H1 (cell line): Measurements from ENCODE around the gene DACH2. TPM values are rescaled to one million over a fixed set of nuclear protein-coding genes. Genes with fewer than 3 reads are reported as not detected.

Experiments used
- CTCF ChIA-PET: fragments of 300-600 bp; sonication (Branson Sonifier 250); formaldehyde crosslinking; loops from one replicate; lab custom pipeline; 2021; ENCODE audit not compliant: partially characterized antibody; lab: Charles Lee
- POLR2A ChIA-PET: fragments of 300-600 bp; sonication (Branson Sonifier 250); formaldehyde crosslinking; loops from one replicate; lab custom pipeline; 2021; ENCODE audit warnings: inconsistent platforms; ENCODE audit not compliant: partially characterized antibody; lab: Charles Lee
- DNase-seq, 2 experiments: peaks; one replicate each; pipeline versions ENCODE4 v3.0.0 to v3.0.0-alpha.2; 2010 to 2022; ENCODE audit warnings: low spot score in 2 of 2, low read depth in 1 of 2, mixed read lengths in 1 of 2
- FAIRE-seq: peaks from 2 replicates; lab custom pipeline; 2011; peaks lifted over from hg19 to GRCh38; lab: Jason Lieb, UNC
- H2AFZ ChIP-seq: 2 replicates; pipeline ENCODE4 v1.8.1; 2012; ENCODE audit warnings: low read length, inconsistent platforms
- H2AK5ac ChIP-seq: 2 replicates; pipeline ENCODE4 v1.6.1; 2013; ENCODE audit warnings: low read depth, low read length
- H2BK120ac ChIP-seq: replicated peaks from 2 replicates; pipeline ENCODE3; 2013; ENCODE audit warnings: low read depth, low read length, inconsistent platforms
- H2BK12ac ChIP-seq: 2 replicates; pipeline ENCODE4 v1.6.1; 2013; ENCODE audit warnings: low read depth, low read length
- H2BK15ac ChIP-seq: 2 replicates; pipeline ENCODE4 v1.6.1; 2013; ENCODE audit warnings: low read length
- H2BK20ac ChIP-seq: 2 replicates; pipeline ENCODE4 v1.6.1; 2013; ENCODE audit warnings: low read length
- H2BK5ac ChIP-seq: 2 replicates; pipeline ENCODE4 v1.6.1; 2013; ENCODE audit warnings: low read depth, low read length
- H3K14ac ChIP-seq: 2 replicates; pipeline ENCODE4 v1.6.1; 2013; ENCODE audit warnings: inconsistent platforms; ENCODE audit not compliant: insufficient read length
- H3K18ac ChIP-seq: 2 replicates; pipeline ENCODE4 v1.6.1; 2013; ENCODE audit warnings: low read length; ENCODE audit errors: extremely low read depth
- H3K23ac ChIP-seq: 2 replicates; pipeline ENCODE4 v1.6.1; 2013; ENCODE audit warnings: inconsistent platforms; ENCODE audit not compliant: insufficient read length
- H3K23me2 ChIP-seq: 2 replicates; pipeline ENCODE4 v1.6.1; 2013; ENCODE audit warnings: low read depth, low read length
- H3K27ac ChIP-seq: 2 replicates; pipeline ENCODE4 v1.6.1; 2011; ENCODE audit warnings: low read depth, low read length, inconsistent platforms
- H3K27me3 ChIP-seq, 4 experiments: replicated peaks in 1 of 4; 1 replicate in 1 of 4; 2 replicates in 3 of 4; pipeline versions ENCODE4 v1.6.1 to v1.8.1; 2011 to 2013; ENCODE audit warnings: low read length in 3 of 4, mild to moderate bottlenecking in 3 of 4, inconsistent platforms in 2 of 4, mixed read lengths in 2 of 4, moderate library complexity in 1 of 4; ENCODE audit not compliant: control insufficient read depth in 3 of 4, insufficient read depth in 3 of 4; ENCODE audit errors: extremely low read depth in 1 of 4
- H3K36me3 ChIP-seq, 4 experiments: 2 replicates each; pipeline versions ENCODE4 v1.6.1 to v1.8.1; 2011 to 2013; ENCODE audit warnings: mild to moderate bottlenecking in 4 of 4, low read length in 3 of 4, moderate library complexity in 2 of 4, control low read depth in 1 of 4, inconsistent platforms in 1 of 4; ENCODE audit not compliant: insufficient read depth in 4 of 4, control insufficient read depth in 2 of 4
- H3K4ac ChIP-seq: replicated peaks from 2 replicates; pipeline ENCODE3; 2013; ENCODE audit warnings: low read length, low read depth, mixed read lengths, inconsistent platforms; ENCODE audit not compliant: insufficient read length
- H3K4me1 ChIP-seq, 4 experiments: replicated peaks in 1 of 4; 1 replicate in 1 of 4; 2 replicates in 3 of 4; pipeline versions ENCODE4 v1.6.1 to v1.8.1; 2011 to 2013; ENCODE audit warnings: low read length in 3 of 4, inconsistent platforms in 2 of 4, mixed read lengths in 1 of 4; ENCODE audit not compliant: insufficient read depth in 4 of 4, control insufficient read depth in 3 of 4
- H3K4me2 ChIP-seq, 2 experiments: 2 replicates each; pipeline versions ENCODE4 v1.6.1 to v1.8.1; 2011 to 2013; ENCODE audit warnings: low read depth in 2 of 2, low read length in 2 of 2, control low read depth in 1 of 2, inconsistent platforms in 1 of 2, mild to moderate bottlenecking in 1 of 2; ENCODE audit not compliant: insufficient read depth in 1 of 2
- H3K4me3 ChIP-seq, 4 experiments: fragments of 200-600, 300-600 bp in 1 of 4; sonication (generic), shearing (Covaris generic), sonication (Bioruptor Twin) in 1 of 4; 2 replicates each; pipeline versions ENCODE4 v1.5.1 to v1.8.1; 2011 to 2016; ENCODE audit warnings: low read length in 4 of 4, low read depth in 3 of 4, control low read depth in 2 of 4, inconsistent platforms in 2 of 4, mild to moderate bottlenecking in 2 of 4, mixed read lengths in 1 of 4, moderate library complexity in 1 of 4; ENCODE audit not compliant: insufficient read depth in 2 of 4; ENCODE audit errors: extremely low read depth in 1 of 4
- H3K56ac ChIP-seq: replicated peaks from 2 replicates; pipeline ENCODE3; 2013; ENCODE audit warnings: low read depth, mild to moderate bottlenecking, mixed read lengths, low read length, inconsistent platforms; ENCODE audit not compliant: insufficient read length
- H3K79me1 ChIP-seq: 2 replicates; pipeline ENCODE4 v1.6.1; 2013; ENCODE audit warnings: low read depth, low read length, control low read depth
- H3K79me2 ChIP-seq, 2 experiments: 2 replicates each; pipeline versions ENCODE4 v1.6.1 to v1.8.1; 2012 to 2013; ENCODE audit warnings: low read length in 2 of 2, mild to moderate bottlenecking in 2 of 2, inconsistent platforms in 1 of 2; ENCODE audit not compliant: insufficient read depth in 2 of 2, control insufficient read depth in 1 of 2
- H3K9ac ChIP-seq, 4 experiments: replicated peaks in 1 of 4; 1 replicate in 1 of 4; 2 replicates in 3 of 4; pipeline versions ENCODE4 v1.6.1 to v1.8.1; 2011 to 2013; ENCODE audit warnings: low read depth in 3 of 4, low read length in 3 of 4, control low read depth in 2 of 4, mild to moderate bottlenecking in 2 of 4, moderate library complexity in 2 of 4, inconsistent platforms in 1 of 4; ENCODE audit errors: extremely low read depth in 1 of 4
- H3K9me3 ChIP-seq, 2 experiments: 2 replicates each; pipeline versions ENCODE4 v1.6.1 to v1.8.1; 2012 to 2013; ENCODE audit warnings: mild to moderate bottlenecking in 2 of 2, moderate library complexity in 2 of 2, control low read depth in 1 of 2, inconsistent platforms in 1 of 2, low read depth in 1 of 2, low read length in 1 of 2, mixed read lengths in 1 of 2; ENCODE audit not compliant: insufficient read depth in 2 of 2
- H4K20me1 ChIP-seq, 2 experiments: replicated peaks in 1 of 2; 2 replicates each; pipeline versions ENCODE3 to v1.8.1; 2011 to 2013; ENCODE audit warnings: inconsistent platforms in 2 of 2, low read length in 2 of 2, mild to moderate bottlenecking in 1 of 2; ENCODE audit not compliant: insufficient read depth in 2 of 2, control insufficient read depth in 1 of 2
- H4K5ac ChIP-seq: 2 replicates; pipeline ENCODE4 v1.6.1; 2013; ENCODE audit warnings: low read length, low read depth, mixed read lengths, inconsistent platforms; ENCODE audit not compliant: insufficient read length
- H4K8ac ChIP-seq: 2 replicates; pipeline ENCODE4 v1.8.0; 2013; ENCODE audit warnings: mild to moderate bottlenecking, moderate library complexity, low read length, inconsistent platforms; ENCODE audit not compliant: insufficient read depth; ENCODE audit errors: extremely low read depth
- H4K91ac ChIP-seq: replicated peaks from 2 replicates; pipeline ENCODE3; 2013; ENCODE audit warnings: low read length, mixed read lengths, inconsistent platforms; ENCODE audit not compliant: insufficient read length
- CREB1 ChIP-seq: IDR thresholded peaks from 2 replicates; pipeline ENCODE4 v1.6.1; 2012; ENCODE audit warnings: inconsistent platforms
- EGR1 ChIP-seq: IDR thresholded peaks from 2 replicates; pipeline ENCODE4 v1.6.1; 2011; ENCODE audit warnings: low read depth, low read length, borderline replicate concordance
- EZH2 ChIP-seq: fragments of 200-600 bp; sonication (generic); IDR thresholded peaks from 2 replicates; pipeline ENCODE4 v1.7.1; 2012; ENCODE audit warnings: low read depth, mild to moderate bottlenecking, moderate library complexity, low read length, inconsistent platforms; ENCODE audit not compliant: severe bottlenecking
- HDAC2 ChIP-seq, 2 experiments: fragments of 300-600 bp in 1 of 2; sonication (generic) in 1 of 2; IDR thresholded peaks; 2 replicates each; pipeline ENCODE4 v1.6.1; 2011 to 2012; ENCODE audit warnings: low read depth in 2 of 2, low read length in 2 of 2, mild to moderate bottlenecking in 2 of 2, moderate library complexity in 2 of 2, borderline replicate concordance in 1 of 2, inconsistent platforms in 1 of 2
- MAFK ChIP-seq: IDR thresholded peaks from 2 replicates; pipeline ENCODE4 v1.6.1; 2012; ENCODE audit warnings: low read depth, mild to moderate bottlenecking, improper control_type of control experiment, low read length
- POLR2A ChIP-seq, 2 experiments: IDR thresholded peaks; 1 replicate in 1 of 2; 2 replicates in 1 of 2; pipeline ENCODE4 v1.6.1; 2011; ENCODE audit warnings: low read depth in 2 of 2, low read length in 2 of 2, mild to moderate bottlenecking in 2 of 2; ENCODE audit errors: control extremely low read depth in 1 of 2
- RNF2 ChIP-seq: fragments of 200-900, 300-1000 bp; sonication (generic); IDR thresholded peaks from 2 replicates; pipeline ENCODE4 v1.7.1; 2016; ENCODE audit warnings: borderline replicate concordance, low read depth, mild to moderate bottlenecking, antibody characterized with exemption, low read length; ENCODE audit not compliant: poor library complexity, severe bottlenecking; ENCODE audit errors: missing control alignments
- polyA plus RNA-seq, 7 experiments: library from polyadenylated mRNA; depleted of rRNA in 3 of 7; stranded (reverse) in 5 of 7; unstranded in 2 of 7; fragments of >200 nt in 5 of 7; fragments of 200-250 nt in 2 of 7; gene quantifications; 1 replicate in 5 of 7; 2 replicates in 1 of 7; 4 replicates in 1 of 7; pipeline versions ENCODE4 v1.2.1 to v1.2.3, GENCODE V29; 2011 to 2013; ENCODE audit warnings: missing spikeins in 2 of 7, mixed read lengths in 2 of 7
- total RNA-seq: library from RNA; stranded (reverse); fragmentation: NEBNext Ultra II Directional; extraction: Animal tissue kit (Norgen Biotek cat#: 25700); gene quantifications from 2 replicates; pipeline ENCODE4 v1.2.1, GENCODE V29; 2021
- TF ChIP-seq, protein P1 (sequence below): IDR thresholded peaks from 2 replicates; pipeline ENCODE4 v1.6.1; 2012; ENCODE audit warnings: inconsistent platforms

The DACH2 gene
- total and polyA plus RNA-seq, 2 of the 8 experiments (the other 6 are each of a cell fraction or from before 2014, with no cell fraction given): 1.0 to 1.8 TPM

DNA sequence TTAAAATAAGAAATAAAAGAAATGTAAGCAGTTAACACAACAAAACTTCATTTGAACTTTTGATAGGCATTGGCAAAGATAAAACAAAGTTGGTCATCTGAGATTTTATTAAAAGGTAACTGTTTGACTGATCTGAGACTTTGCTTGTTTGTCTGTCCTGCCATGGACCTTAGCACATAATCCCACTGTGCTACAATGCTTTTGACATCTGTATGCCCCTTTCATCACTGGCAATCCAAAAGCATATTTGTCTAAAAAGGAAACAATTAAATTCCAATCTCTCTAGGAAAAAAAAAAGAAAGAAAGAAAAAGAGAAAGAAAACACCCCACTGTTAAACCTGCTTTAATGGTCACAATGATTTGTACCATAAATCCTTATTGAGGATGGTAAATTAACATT, 231.0 kb downstream of the DACH2 start:
- Histone ChIP-seq H3K4me3 (no peak overlapping the region), H3K23ac (no peak overlapping the region), H4K5ac (no peak overlapping the region), H2AK5ac (no peak overlapping the region), H3K9me3 (no peaks in the 10 kb centered on the region), H2BK12ac (no peak overlapping the region), H3K23me2 (no peaks in the 10 kb centered on the region), H3K79me2 (no peaks in the 10 kb centered on the region), H4K91ac (no peak overlapping the region), H3K27ac (no peak overlapping the region), H3K4me1 (no peaks in the 10 kb centered on the region), H3K9ac (no peak overlapping the region), H3K4me2 (no peak overlapping the region), H4K8ac (no peak overlapping the region), H3K27me3 (no peaks in the 10 kb centered on the region), H3K14ac (no peak overlapping the region), H2BK120ac (no peak overlapping the region), H2BK5ac (no peak overlapping the region), H2BK20ac (no peak overlapping the region), H4K20me1 (no peaks in the 10 kb centered on the region), H3K18ac (no peak overlapping the region), H3K36me3 (no peaks in the 10 kb centered on the region), H2AFZ (no peak overlapping the region), H3K4ac (no peak overlapping the region), H3K56ac (no peak overlapping the region), H2BK15ac (no peak overlapping the region), H3K79me1 (no peaks in the 10 kb centered on the region)
- ChIA-PET POLR2A (no interaction called here), CTCF (no interaction called here)
- no peak for DNase-seq
- TF ChIP-seq MAFK: no peak
- no peak for TF ChIP-seq EZH2
- TF ChIP-seq, protein P1, sequence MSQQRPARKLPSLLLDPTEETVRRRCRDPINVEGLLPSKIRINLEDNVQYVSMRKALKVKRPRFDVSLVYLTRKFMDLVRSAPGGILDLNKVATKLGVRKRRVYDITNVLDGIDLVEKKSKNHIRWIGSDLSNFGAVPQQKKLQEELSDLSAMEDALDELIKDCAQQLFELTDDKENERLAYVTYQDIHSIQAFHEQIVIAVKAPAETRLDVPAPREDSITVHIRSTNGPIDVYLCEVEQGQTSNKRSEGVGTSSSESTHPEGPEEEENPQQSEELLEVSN: no peak
- no peak for TF ChIP-seq RNF2
- no peak for TF ChIP-seq EGR1
- TF ChIP-seq CREB1: no peak
- TF ChIP-seq POLR2A (IDR thresholded peaks at IDR 0.05; ENCODE audit: control extremely low read depth in 1 of 2, low read depth in 2 of 2, low read length in 2 of 2): no peak
- no peak for TF ChIP-seq HDAC2 (IDR thresholded peaks at IDR 0.05; ENCODE audit: borderline replicate concordance in 1 of 2, low read depth in 2 of 2, low read length in 2 of 2)
- FAIRE-seq: no peak
